ENCODE results near the gene ROCK2.
"Not testable (repeated sequence)": the region's sequence is repeated elsewhere in the genome, so short reads cannot be mapped to it uniquely, and the experiment has no call there.

ROCK2 gene

GRCh38 chr2:11236335-11236734, 108.1 kb downstream of the ROCK2 start:
- DNase-seq (ENCODE audit: low read depth in 2 of 2): no peak

GRCh38 chr2:11235583-11235982, 108.9 kb downstream of the ROCK2 start:
- no peak for DNase-seq (ENCODE audit: low read depth in 2 of 2)

- DNase-seq (ENCODE audit: low read depth in 2 of 2): no peak
Observed at GRCh38 chr2:11234309-11234708, 110.1 kb downstream of the ROCK2 start.

- DNase-seq (ENCODE audit: low read depth in 2 of 2): not testable (repeated sequence)
Observed at GRCh38 chr2:11231193-11231592, 113.2 kb downstream of the ROCK2 start.

DNA sequence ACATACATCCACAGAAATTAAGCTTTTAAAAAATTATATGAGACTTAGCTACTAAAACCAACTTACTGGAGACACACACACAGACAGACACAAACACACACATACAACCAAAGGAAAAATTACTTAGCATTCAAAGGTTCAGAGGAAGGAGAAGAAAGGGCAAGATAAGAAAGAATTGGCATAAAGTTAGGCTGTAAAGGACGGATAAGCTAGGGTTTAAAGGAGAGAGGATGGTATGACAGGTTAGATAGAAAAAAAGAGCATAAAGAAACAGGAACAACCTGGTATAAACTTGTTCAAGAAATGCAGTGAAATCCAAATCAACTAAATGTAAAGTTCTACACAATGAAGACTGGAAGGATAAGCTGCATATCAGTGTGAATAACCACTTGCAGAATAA, 115.7 kb downstream of the ROCK2 start:
- no peak for DNase-seq (ENCODE audit: low read depth in 2 of 2)

- DNase-seq (ENCODE audit: low read depth in 2 of 2): no peak
Observed at GRCh38 chr2:11227595-11227994, 116.8 kb downstream of the ROCK2 start.

- DNase-seq (ENCODE audit: low read depth in 2 of 2): no peak
Observed at GRCh38 chr2:11224887-11225286, 119.5 kb downstream of the ROCK2 start.

- DNase-seq (ENCODE audit: low read depth in 2 of 2): no peak
Observed at GRCh38 chr2:11222845-11223244, 121.6 kb downstream of the ROCK2 start.

GRCh38 chr2:11220445-11220844, 124.0 kb downstream of the ROCK2 start:
- DNase-seq (ENCODE audit: low read depth in 2 of 2): no peak

GRCh38 chr2:11215407-11215806, 129.0 kb downstream of the ROCK2 start:
- no peak for DNase-seq (ENCODE audit: low read depth in 2 of 2)

DNA sequence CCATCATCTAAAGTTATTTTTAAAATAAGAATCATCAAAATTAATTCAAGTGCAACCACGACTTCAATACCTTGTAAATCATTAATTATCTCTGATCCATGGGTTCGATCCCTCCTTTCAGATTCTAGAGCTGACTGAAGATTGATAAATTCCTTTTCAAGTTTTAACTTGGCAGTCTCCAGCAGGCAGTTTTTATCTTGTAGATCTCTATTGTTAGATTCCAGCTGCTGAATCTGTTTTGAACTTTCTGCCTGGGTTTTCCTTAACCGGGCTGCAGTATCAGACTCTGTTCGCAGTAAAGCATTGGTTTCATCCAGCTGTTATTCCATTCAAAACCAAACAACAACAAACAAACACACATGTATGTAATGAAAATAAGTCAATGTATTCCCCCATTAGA, 129.7 kb downstream of the ROCK2 start:
- DNase-seq (ENCODE audit: low read depth in 2 of 2): no peak

- no peak for DNase-seq (ENCODE audit: low read depth in 2 of 2)
Observed at GRCh38 chr2:11213975-11214374, 130.5 kb downstream of the ROCK2 start.

- no peak for DNase-seq (ENCODE audit: low read depth in 2 of 2)
Observed at GRCh38 chr2:11213090-11213638, 131.3 kb downstream of the ROCK2 start.

- DNase-seq (ENCODE audit: low read depth in 2 of 2): no peak
Observed at GRCh38 chr2:11212645-11213044, 131.8 kb downstream of the ROCK2 start.

DNA sequence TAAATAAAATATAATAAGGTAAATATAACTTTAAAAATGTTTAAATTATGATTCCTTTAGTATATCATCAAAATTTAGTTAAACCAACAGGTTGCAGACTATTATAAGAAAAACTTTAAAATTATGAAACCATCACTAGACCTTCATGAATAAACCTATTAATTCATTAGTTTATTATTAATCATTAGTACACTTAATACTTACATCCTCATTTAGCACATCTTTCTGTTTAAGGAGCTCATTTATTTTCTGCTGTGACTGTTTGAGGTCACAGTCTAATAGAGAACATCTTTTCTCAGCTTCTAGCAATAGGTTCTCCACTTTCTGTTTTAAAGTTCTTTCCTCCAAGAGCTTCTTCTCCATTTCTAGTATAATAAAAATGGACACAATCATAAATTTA, 136.4 kb downstream of the ROCK2 start:
- DNase-seq (ENCODE audit: low read depth in 2 of 2): no peak

DNA sequence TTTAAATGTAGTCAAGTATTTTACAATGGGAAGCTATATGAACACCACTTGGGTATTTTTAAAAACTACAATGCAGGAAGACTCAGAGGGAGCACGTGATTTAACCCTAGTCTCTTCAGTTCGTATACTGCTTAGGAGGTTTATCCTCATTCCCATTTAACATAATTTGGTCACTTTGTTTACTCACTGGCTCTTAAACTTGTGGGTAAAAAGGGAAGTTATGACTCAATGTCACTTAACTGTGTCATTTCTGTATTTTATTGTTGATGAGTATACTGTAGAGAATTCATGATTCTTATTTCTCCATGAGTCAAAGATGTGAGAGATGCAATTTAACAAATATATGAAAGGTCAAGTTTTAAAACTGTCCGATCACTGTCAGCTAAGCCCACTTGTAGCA, 141.0 kb downstream of the ROCK2 start:
- DNase-seq (ENCODE audit: low read depth in 2 of 2): no peak

- DNase-seq (ENCODE audit: low read depth in 2 of 2): no peak
Observed at GRCh38 chr2:11201969-11202368, 142.5 kb downstream of the ROCK2 start.

DNA sequence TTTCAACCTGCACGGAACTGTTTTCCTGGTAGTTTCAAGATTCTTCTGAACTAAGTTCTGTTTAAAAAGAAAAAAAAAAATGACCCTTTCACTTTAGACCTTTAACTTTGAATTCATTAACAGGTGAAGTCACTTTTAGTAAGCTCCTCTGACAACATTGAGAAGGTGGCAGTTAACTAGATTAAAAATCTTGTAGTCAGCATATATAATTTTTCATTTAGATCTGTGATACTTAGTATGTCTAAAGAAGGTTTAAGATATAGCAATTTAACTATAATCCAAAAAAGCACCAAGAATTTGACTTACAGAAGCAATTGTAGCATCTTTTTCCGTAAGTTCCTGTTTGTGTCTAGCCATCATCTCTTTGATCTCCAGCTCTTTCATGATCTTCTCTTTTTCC, 143.8 kb downstream of the ROCK2 start:
- no peak for DNase-seq (ENCODE audit: low read depth in 2 of 2)

GRCh38 chr2:11196246-11196645, 148.2 kb downstream of the ROCK2 start:
- no peak for DNase-seq (ENCODE audit: low read depth in 2 of 2)

DNA sequence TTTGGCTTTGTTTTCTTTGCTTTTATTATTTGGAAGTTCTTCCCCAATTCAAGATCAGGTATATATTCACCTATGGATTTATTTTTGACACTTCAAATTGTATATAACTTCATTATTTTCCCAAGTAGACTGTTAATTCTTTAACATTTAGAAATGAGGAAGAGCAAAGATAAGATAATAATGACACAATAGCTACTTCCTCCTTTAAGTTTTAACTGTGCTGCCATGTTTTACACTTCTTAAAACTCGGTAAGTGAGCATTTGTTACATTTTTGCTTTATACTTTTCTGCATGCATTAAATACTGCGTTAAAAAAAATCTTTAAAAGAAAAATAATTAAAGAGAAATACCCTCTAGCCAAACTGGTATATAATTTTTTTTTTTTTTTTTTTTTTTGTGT, 156.7 kb downstream of the ROCK2 start:
- DNase-seq (ENCODE audit: low read depth in 2 of 2): no peak

DNA sequence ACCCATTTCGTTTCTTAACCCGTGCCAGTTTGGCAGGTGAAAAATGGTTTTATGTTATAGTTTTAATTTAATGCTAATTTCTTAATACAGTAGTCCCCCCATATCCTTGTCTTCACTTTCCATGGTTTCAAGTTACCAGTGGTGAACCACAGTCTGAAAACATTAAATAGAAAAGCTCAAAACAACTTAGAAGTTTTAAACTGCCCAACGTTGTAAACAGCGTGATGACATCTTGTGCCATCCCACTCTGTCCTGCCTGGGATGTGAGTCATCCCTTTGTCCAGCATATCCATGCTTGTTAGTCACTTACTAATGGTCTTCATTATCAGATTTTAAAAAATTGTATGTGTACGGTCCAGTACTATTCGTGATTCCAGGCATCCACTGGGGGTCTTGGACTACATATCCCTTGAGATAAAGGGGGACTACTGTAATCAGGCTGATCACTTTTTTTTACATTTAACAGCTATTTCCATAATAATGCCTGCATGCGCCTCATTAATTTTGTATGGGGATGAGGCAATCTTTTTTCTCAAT, 157.3 kb downstream of the ROCK2 start:
- DNase-seq (ENCODE audit: low read depth in 2 of 2): no peak

DNA sequence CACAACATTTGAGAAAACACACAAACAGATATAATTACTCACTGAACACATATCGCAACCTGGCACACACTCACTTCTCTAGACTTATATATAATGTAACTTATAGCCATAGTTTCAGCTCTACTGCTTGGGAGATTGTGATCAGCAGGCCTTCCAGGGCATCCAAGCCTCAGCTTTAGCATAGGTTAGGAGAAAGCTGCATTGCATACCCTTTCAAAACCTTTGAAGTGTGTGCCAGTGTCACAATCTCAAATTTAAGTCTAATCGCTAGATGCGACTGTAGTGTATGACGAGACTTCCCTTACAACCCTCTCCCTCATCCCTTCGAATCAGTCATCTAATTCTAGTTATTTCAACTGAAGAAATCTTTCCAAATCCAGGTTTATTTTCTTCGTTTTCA, 158.3 kb downstream of the ROCK2 start:
- DNase-seq (ENCODE audit: low read depth in 2 of 2): no peak

- no peak for DNase-seq (ENCODE audit: low read depth in 2 of 2)
Observed at GRCh38 chr2:11182951-11183350, 161.5 kb downstream of the ROCK2 start.

- DNase-seq (ENCODE audit: low read depth in 2 of 2): no peak
Observed at GRCh38 chr2:11180653-11181052, 163.8 kb downstream of the ROCK2 start.
